ENCODE results near the gene ZNF839. TPM values are rescaled to one million over a fixed set of nuclear protein-coding genes. Genes with fewer than 3 reads are reported as not detected.
"Not testable (repeated sequence)": the region's sequence is repeated elsewhere in the genome, so short reads cannot be mapped to it uniquely, and the experiment has no call there.

ZNF839 gene
- polyA plus RNA-seq, 2 donors = 5.5 to 10.0 TPM

GRCh38 chr14:102320671-102321455 lies 1.3 kb downstream of the ZNF839 start:
- peak overlapping the region; percentile 95 to 96 for H3K27ac ChIP-seq (ENCODE audit: low read depth in 2 of 2, low read length in 1 of 2)
- H3K4me1 ChIP-seq (ENCODE audit: control insufficient read depth in 2 of 2, insufficient read depth in 2 of 2, low read length in 1 of 2) = peaks cover 0 to 5% of the 10 kb centered on the region in 2 donors
- no peaks in the 10 kb centered on the region for H3K9me3 ChIP-seq (ENCODE audit: control insufficient read depth in 2 of 2, insufficient read depth in 1 of 2, low read depth in 1 of 2, low read length in 1 of 2)
- H3K36me3 ChIP-seq (ENCODE audit: control insufficient read depth in 2 of 2, insufficient read depth in 2 of 2, low read length in 1 of 2) = no peaks in the 10 kb centered on the region
- H3K27me3 ChIP-seq (ENCODE audit: control insufficient read depth in 1 of 2, insufficient read depth in 2 of 2, low read length in 2 of 2) = no peaks in the 10 kb centered on the region
- WGBS, 2 donors = 81 to 92% methylated on average over 17 of the region's 17 CpGs
- peak overlapping the region; percentile 85 to 98 for H3K4me3 ChIP-seq (ENCODE audit: low read depth in 1 of 2, low read length in 2 of 2)

GRCh38 chr14:102321456-102322422 lies 2.2 kb downstream of the ZNF839 start:
- no peak overlapping the region for H3K4me3 ChIP-seq (ENCODE audit: low read depth in 1 of 2, low read length in 2 of 2)
- H3K27me3 ChIP-seq (ENCODE audit: control insufficient read depth in 1 of 2, insufficient read depth in 2 of 2, low read length in 2 of 2) = no peaks in the 10 kb centered on the region
- peaks cover 0 to 2% of the 10 kb centered on the region in 2 donors for H3K36me3 ChIP-seq (ENCODE audit: control insufficient read depth in 2 of 2, insufficient read depth in 2 of 2, low read length in 1 of 2)
- no peak overlapping the region for H3K27ac ChIP-seq (ENCODE audit: low read depth in 2 of 2, low read length in 1 of 2)
- H3K4me1 ChIP-seq (ENCODE audit: control insufficient read depth in 2 of 2, insufficient read depth in 2 of 2, low read length in 1 of 2) = peaks cover 0 to 5% of the 10 kb centered on the region in 2 donors
- no peaks in the 10 kb centered on the region for H3K9me3 ChIP-seq (ENCODE audit: control insufficient read depth in 2 of 2, insufficient read depth in 1 of 2, low read depth in 1 of 2, low read length in 1 of 2)
- WGBS, 2 donors = 80 to 91% methylated on average over 12 of the region's 12 CpGs

DNA sequence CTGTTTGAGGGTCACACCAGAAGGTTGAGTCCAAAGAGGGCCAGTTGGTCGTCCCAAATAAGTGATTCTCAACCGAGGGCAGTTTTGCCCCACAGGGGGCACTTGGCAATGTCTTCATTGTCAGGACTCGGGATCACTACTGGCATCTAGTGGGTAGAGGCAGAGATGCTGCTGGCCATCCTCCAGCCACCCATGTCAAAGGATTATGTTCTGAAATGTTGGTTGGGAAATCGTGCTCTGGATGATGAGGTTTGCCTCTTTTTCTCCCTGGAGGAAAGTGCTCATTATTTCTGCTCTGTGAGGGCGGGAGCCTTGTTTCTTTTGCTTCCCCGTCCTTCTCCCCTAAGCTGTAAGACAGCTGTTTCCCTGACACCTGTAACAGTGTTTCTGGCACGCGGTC lies 3.6 kb downstream of the ZNF839 start:
- Histone ChIP-seq H3K27ac (ENCODE audit: low read depth in 2 of 2, low read length in 1 of 2) (peak overlapping the region; percentile 34 to 40), H3K27me3 (ENCODE audit: control insufficient read depth in 1 of 2, insufficient read depth in 2 of 2, low read length in 2 of 2) (no peaks in the 10 kb centered on the region), H3K36me3 (ENCODE audit: control insufficient read depth in 2 of 2, insufficient read depth in 2 of 2, low read length in 1 of 2) (peaks cover 0 to 2% of the 10 kb centered on the region in 2 donors), H3K4me3 (ENCODE audit: low read depth in 1 of 2, low read length in 2 of 2) (no peak overlapping the region), H3K4me1 (ENCODE audit: control insufficient read depth in 2 of 2, insufficient read depth in 2 of 2, low read length in 1 of 2) (peaks cover 0 to 5% of the 10 kb centered on the region in 2 donors), H3K9me3 (ENCODE audit: control insufficient read depth in 2 of 2, insufficient read depth in 1 of 2, low read depth in 1 of 2, low read length in 1 of 2) (no peaks in the 10 kb centered on the region)
- WGBS, 2 donors = 27 to 34% methylated on average over 8 of the region's 8 CpGs

DNA sequence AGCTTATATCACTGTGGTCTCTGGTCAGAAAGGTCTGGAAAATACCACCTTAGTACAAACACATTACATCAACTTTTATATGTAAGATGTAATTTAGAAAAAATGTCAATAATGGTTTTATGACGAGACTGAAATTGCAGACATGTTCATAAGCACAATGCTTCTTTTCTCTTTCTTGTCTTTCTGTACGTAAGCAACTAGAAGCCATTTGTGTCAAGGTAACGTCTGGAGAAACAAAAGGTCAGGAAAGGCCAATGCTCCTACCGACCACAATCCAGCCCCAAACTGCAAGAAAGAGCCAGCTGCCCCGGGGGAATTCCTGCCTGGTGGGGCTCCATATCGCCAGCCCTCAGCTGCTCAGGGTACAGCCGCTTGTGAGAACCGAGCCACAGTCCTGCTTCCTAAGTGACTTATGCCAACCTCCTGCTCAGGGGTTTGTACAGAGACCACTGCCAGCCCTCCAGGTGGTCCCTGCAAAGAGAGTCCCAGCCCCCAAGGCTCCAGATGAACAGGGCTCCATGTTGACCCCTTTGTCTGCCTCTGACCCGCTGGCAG lies 6.3 kb downstream of the ZNF839 start:
- H3K4me3 ChIP-seq (ENCODE audit: low read depth in 1 of 2, low read length in 2 of 2) = no peak overlapping the region
- peaks cover 0 to 2% of the 10 kb centered on the region in 2 donors for H3K36me3 ChIP-seq (ENCODE audit: control insufficient read depth in 2 of 2, insufficient read depth in 2 of 2, low read length in 1 of 2)
- 83 to 88% methylated on average over 9 of the region's 9 CpGs for WGBS, 2 donors
- H3K27ac ChIP-seq (ENCODE audit: low read depth in 2 of 2, low read length in 1 of 2) = no peak overlapping the region
- no peaks in the 10 kb centered on the region for H3K27me3 ChIP-seq (ENCODE audit: control insufficient read depth in 1 of 2, insufficient read depth in 2 of 2, low read length in 2 of 2)
- H3K4me1 ChIP-seq (ENCODE audit: control insufficient read depth in 2 of 2, insufficient read depth in 2 of 2, low read length in 1 of 2) = no peaks in the 10 kb centered on the region
- no peaks in the 10 kb centered on the region for H3K9me3 ChIP-seq (ENCODE audit: control insufficient read depth in 2 of 2, insufficient read depth in 1 of 2, low read depth in 1 of 2, low read length in 1 of 2)

DNA sequence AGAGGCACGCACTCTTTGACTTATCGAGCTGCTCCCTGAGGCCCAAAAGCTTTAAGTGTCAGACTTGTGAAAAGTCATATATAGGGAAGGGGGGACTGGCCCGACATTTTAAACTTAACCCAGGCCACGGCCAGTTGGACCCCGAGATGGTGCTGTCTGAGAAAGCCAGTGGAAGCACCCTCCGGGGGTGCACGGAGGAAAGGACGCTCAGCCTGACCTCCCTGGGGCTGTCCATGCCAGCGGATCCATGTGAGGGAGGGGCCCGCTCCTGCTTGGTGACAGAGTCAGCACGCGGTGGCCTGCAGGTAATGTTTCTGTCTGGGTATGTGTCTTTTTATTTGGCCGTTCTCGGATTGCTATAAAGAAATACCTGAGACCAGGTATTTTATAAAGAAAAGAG lies 7.0 kb downstream of the ZNF839 start:
- 94 to 95% methylated on average over 14 of the region's 14 CpGs for WGBS, 2 donors
- Histone ChIP-seq H3K4me3 (ENCODE audit: low read depth in 1 of 2, low read length in 2 of 2) (no peak overlapping the region), H3K36me3 (ENCODE audit: control insufficient read depth in 2 of 2, insufficient read depth in 2 of 2, low read length in 1 of 2) (peaks cover 0 to 2% of the 10 kb centered on the region in 2 donors), H3K4me1 (ENCODE audit: control insufficient read depth in 2 of 2, insufficient read depth in 2 of 2, low read length in 1 of 2) (no peaks in the 10 kb centered on the region), H3K27me3 (ENCODE audit: control insufficient read depth in 1 of 2, insufficient read depth in 2 of 2, low read length in 2 of 2) (no peaks in the 10 kb centered on the region), H3K9me3 (ENCODE audit: control insufficient read depth in 2 of 2, insufficient read depth in 1 of 2, low read depth in 1 of 2, low read length in 1 of 2) (no peaks in the 10 kb centered on the region), H3K27ac (ENCODE audit: low read depth in 2 of 2, low read length in 1 of 2) (no peak overlapping the region)

DNA sequence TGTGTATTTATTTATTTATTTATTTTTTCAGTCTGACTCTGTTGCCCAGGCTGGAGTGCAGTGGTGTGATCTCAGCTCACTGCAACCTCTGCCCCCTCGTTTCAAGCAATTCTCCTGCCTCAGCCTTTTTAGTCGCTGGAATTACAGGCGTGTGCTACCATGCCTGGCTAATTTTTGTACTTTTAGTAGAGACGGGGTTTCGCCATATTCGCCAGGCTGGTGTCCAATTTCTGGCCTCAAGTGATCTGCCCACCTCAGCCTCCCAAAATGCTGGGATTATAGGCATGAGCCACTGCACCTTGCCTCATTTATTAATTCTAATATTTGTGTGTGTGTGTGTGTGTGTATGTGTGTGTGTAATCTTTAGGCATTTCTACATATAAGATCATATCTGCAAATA lies 9.8 kb downstream of the ZNF839 start:
- H3K9me3 ChIP-seq (ENCODE audit: control insufficient read depth in 2 of 2, insufficient read depth in 1 of 2, low read depth in 1 of 2, low read length in 1 of 2); H3K27ac ChIP-seq (ENCODE audit: low read depth in 2 of 2, low read length in 1 of 2); H3K36me3 ChIP-seq (ENCODE audit: control insufficient read depth in 2 of 2, insufficient read depth in 2 of 2, low read length in 1 of 2); H3K4me3 ChIP-seq (ENCODE audit: low read depth in 1 of 2, low read length in 2 of 2); H3K27me3 ChIP-seq (ENCODE audit: control insufficient read depth in 1 of 2, insufficient read depth in 2 of 2, low read length in 2 of 2); H3K4me1 ChIP-seq (ENCODE audit: control insufficient read depth in 2 of 2, insufficient read depth in 2 of 2, low read length in 1 of 2): not testable (repeated sequence)
- 88 to 90% methylated on average over 6 of the region's 6 CpGs for WGBS, 2 donors

- 94% methylated on average over 8 of the region's 8 CpGs for WGBS, 2 donors
- H3K4me3 ChIP-seq (ENCODE audit: low read depth in 1 of 2, low read length in 2 of 2) = no peak overlapping the region
- no peaks in the 10 kb centered on the region for H3K27me3 ChIP-seq (ENCODE audit: control insufficient read depth in 1 of 2, insufficient read depth in 2 of 2, low read length in 2 of 2)
- no peaks in the 10 kb centered on the region for H3K4me1 ChIP-seq (ENCODE audit: control insufficient read depth in 2 of 2, insufficient read depth in 2 of 2, low read length in 1 of 2)
- H3K36me3 ChIP-seq (ENCODE audit: control insufficient read depth in 2 of 2, insufficient read depth in 2 of 2, low read length in 1 of 2) = peaks cover 0 to 9% of the 10 kb centered on the region in 2 donors
- H3K9me3 ChIP-seq (ENCODE audit: control insufficient read depth in 2 of 2, insufficient read depth in 1 of 2, low read depth in 1 of 2, low read length in 1 of 2) = no peaks in the 10 kb centered on the region
- no peak overlapping the region for H3K27ac ChIP-seq (ENCODE audit: low read depth in 2 of 2, low read length in 1 of 2)
Measured at GRCh38 chr14:102330806-102331205, 11.3 kb downstream of the ZNF839 start.

- H3K9me3 ChIP-seq (ENCODE audit: control insufficient read depth in 2 of 2, insufficient read depth in 1 of 2, low read depth in 1 of 2, low read length in 1 of 2) = no peaks in the 10 kb centered on the region
- H3K4me3 ChIP-seq (ENCODE audit: low read depth in 1 of 2, low read length in 2 of 2) = no peak overlapping the region
- no peak overlapping the region for H3K27ac ChIP-seq (ENCODE audit: low read depth in 2 of 2, low read length in 1 of 2)
- WGBS, 2 donors = 84% methylated on average over 7 of the region's 7 CpGs
- no peaks in the 10 kb centered on the region for H3K27me3 ChIP-seq (ENCODE audit: control insufficient read depth in 1 of 2, insufficient read depth in 2 of 2, low read length in 2 of 2)
- H3K4me1 ChIP-seq (ENCODE audit: control insufficient read depth in 2 of 2, insufficient read depth in 2 of 2, low read length in 1 of 2) = no peaks in the 10 kb centered on the region
- peaks cover 0 to 7% of the 10 kb centered on the region in 2 donors for H3K36me3 ChIP-seq (ENCODE audit: control insufficient read depth in 2 of 2, insufficient read depth in 2 of 2, low read length in 1 of 2)
Measured at GRCh38 chr14:102333390-102333789, 13.8 kb downstream of the ZNF839 start.

Data from esophagus (tissue), 2 donors.